ENCODE results near the gene ARL8A.
"Not testable (repeated sequence)": the region's sequence is repeated elsewhere in the genome, so short reads cannot be mapped to it uniquely, and the experiment has no call there.

ARL8A gene

GRCh38 chr1:202176949-202177927, 32.7 kb upstream of the ARL8A start:
- DNase-seq (ENCODE audit: extremely low read depth in 1 of 2, low read depth in 1 of 2) = no peak

- no peak for DNase-seq (ENCODE audit: extremely low read depth in 1 of 2, low read depth in 1 of 2)
These were observed 29.5 kb upstream of the ARL8A start for GRCh38 chr1:202173993-202174392.

GRCh38 chr1:202172015-202172355, 27.4 kb upstream of the ARL8A start:
- no peak for DNase-seq (ENCODE audit: extremely low read depth in 1 of 2, low read depth in 1 of 2)

GRCh38 chr1:202171292-202172014, 26.9 kb upstream of the ARL8A start:
- DNase-seq (ENCODE audit: extremely low read depth in 1 of 2, low read depth in 1 of 2) = no peak

GRCh38 chr1:202170726-202171125, 26.2 kb upstream of the ARL8A start:
- DNase-seq (ENCODE audit: extremely low read depth in 1 of 2, low read depth in 1 of 2) = no peak

- no peak for DNase-seq (ENCODE audit: extremely low read depth in 1 of 2, low read depth in 1 of 2)
These were observed 24.3 kb upstream of the ARL8A start for GRCh38 chr1:202168861-202169260.

- DNase-seq (ENCODE audit: extremely low read depth in 1 of 2, low read depth in 1 of 2) = no peak
These were observed 23.3 kb upstream of the ARL8A start for GRCh38 chr1:202167708-202168415.

GRCh38 chr1:202167054-202167453, 22.5 kb upstream of the ARL8A start:
- DNase-seq (ENCODE audit: extremely low read depth in 1 of 2, low read depth in 1 of 2) = not testable (repeated sequence)

GRCh38 chr1:202165942-202166843, 21.7 kb upstream of the ARL8A start:
- DNase-seq (ENCODE audit: extremely low read depth in 1 of 2, low read depth in 1 of 2) = no peak

- no peak for DNase-seq (ENCODE audit: extremely low read depth in 1 of 2, low read depth in 1 of 2)
These were observed 20.9 kb upstream of the ARL8A start for GRCh38 chr1:202165267-202165941.

GRCh38 chr1:202164271-202165037, 19.9 kb upstream of the ARL8A start:
- DNase-seq (ENCODE audit: extremely low read depth in 1 of 2, low read depth in 1 of 2) = peak in 1 of 2 donors; percentile 54

- DNase-seq (ENCODE audit: extremely low read depth in 1 of 2, low read depth in 1 of 2) = no peak
These were observed 19.0 kb upstream of the ARL8A start for GRCh38 chr1:202163281-202164270.

- no peak for DNase-seq (ENCODE audit: extremely low read depth in 1 of 2, low read depth in 1 of 2)
These were observed 18.1 kb upstream of the ARL8A start for GRCh38 chr1:202162418-202163280.

GRCh38 chr1:202162047-202162417, 17.5 kb upstream of the ARL8A start:
- peak in 1 of 2 donors; percentile 43 for DNase-seq (ENCODE audit: extremely low read depth in 1 of 2, low read depth in 1 of 2)

GRCh38 chr1:202161151-202162046, 16.9 kb upstream of the ARL8A start:
- DNase-seq (ENCODE audit: extremely low read depth in 1 of 2, low read depth in 1 of 2) = no peak

- DNase-seq (ENCODE audit: extremely low read depth in 1 of 2, low read depth in 1 of 2) = peak; percentile 64 to 81
These were observed 15.9 kb upstream of the ARL8A start, which contains the start of gene PTPN7 for GRCh38 chr1:202160377-202160940. TSS of gene PTPN7 (minus strand) at chr1:202160602. CDS start at chr1:202159402, 1,200 bp downstream.
